ENCODE data around the gene DAW1.

DNA sequence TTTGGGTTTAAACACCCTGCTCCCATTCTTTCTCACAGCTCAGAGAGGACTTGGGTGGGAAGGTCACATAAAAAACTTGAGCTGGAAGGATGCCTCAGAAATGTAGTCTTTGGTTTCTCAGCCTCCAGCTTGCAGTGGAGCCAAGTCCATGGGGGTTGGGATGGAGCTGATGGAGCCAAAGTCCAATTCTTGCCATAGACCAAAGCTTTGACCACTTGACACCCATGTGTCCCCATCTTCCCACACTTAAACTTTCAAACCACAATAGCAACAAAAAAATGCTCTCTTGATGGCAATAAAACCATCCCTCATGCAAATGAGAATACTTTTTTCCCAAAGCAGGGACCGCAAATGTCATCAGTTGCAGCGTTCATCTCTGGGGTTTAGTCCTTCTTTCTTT, 14.7 kb upstream of the DAW1 start:
- no peak for TF ChIP-seq CTCF (IDR thresholded peaks at IDR 0.05; ENCODE audit: low read depth, low read length, poor library complexity, severe bottlenecking)
- no peak for TF ChIP-seq EZH2phosphoT487 (IDR thresholded peaks at IDR 0.05; ENCODE audit: borderline replicate concordance, low read length)
